Keratinocyte (primary cell): ENCODE results near the gene NREP.

Source experiments
- CTCF ChIP-seq, 3 experiments: IDR thresholded peaks in 1 of 3; conservative IDR thresholded peaks in 1 of 3; optimal IDR thresholded peaks in 1 of 3; 2 replicates in 2 of 3; 3 replicates in 1 of 3; pipeline versions ENCODE3 to v1.5.1; 2011; ENCODE audit warnings: low read length in 3 of 3, mild to moderate bottlenecking in 3 of 3, moderate library complexity in 2 of 3, control low read depth in 1 of 3, inconsistent platforms in 1 of 3; ENCODE audit not compliant: insufficient read depth in 2 of 3; ENCODE audit errors: extremely low read depth in 1 of 3
- EZH2 ChIP-seq: IDR thresholded peaks from one replicate; pipeline ENCODE4 v1.6.1; 2012; ENCODE audit warnings: inconsistent platforms, mild to moderate bottlenecking, low read length, moderate library complexity

- TF ChIP-seq EZH2 (no peak), CTCF (optimal IDR thresholded peaks at IDR 0.05 in 1 of 3, IDR thresholded peaks at IDR 0.05 in 1 of 3, conservative IDR thresholded peaks at IDR 0.05 in 1 of 3; ENCODE audit: extremely low read depth in 1 of 3, insufficient read depth in 2 of 3, low read length in 3 of 3) (no peak)
Observed at GRCh38 chr5:111753884-111754589, 3.0 kb downstream of the NREP start.
